Aorta (tissue), 5 donors: ENCODE measurements around the gene KDELR3. TPM values are rescaled to one million over a fixed set of nuclear protein-coding genes. Genes with fewer than 3 reads are reported as not detected.

Experiments
- ATAC-seq: fragments of 200-7000 bp; cut with Tn5 transposase; one replicate; pipeline ENCODE4 v1.9.1; 2022; ENCODE audit warnings: moderate library complexity; ENCODE audit not compliant: low FRiP score
- DNase-seq, 2 donors: peaks; one replicate each; pipeline ENCODE4 v3.0.0-alpha.2; 2020
- H3K27ac ChIP-seq, 2 donors: one replicate each; pipeline ENCODE4 v1.5.1; 2013; ENCODE audit warnings: low read length in 2 of 2, mild to moderate bottlenecking in 2 of 2, moderate library complexity in 2 of 2, control low read depth in 1 of 2, inconsistent platforms in 1 of 2, low read depth in 1 of 2
- H3K27me3 ChIP-seq, 2 donors: one replicate each; pipeline ENCODE4 v1.6.1; 2013; ENCODE audit warnings: control low read depth in 1 of 2, low read length in 1 of 2, mild to moderate bottlenecking in 1 of 2, moderate library complexity in 1 of 2; ENCODE audit not compliant: insufficient read depth in 2 of 2, control insufficient read depth in 1 of 2
- H3K36me3 ChIP-seq, 2 donors: one replicate each; pipeline ENCODE4 v1.6.1; 2013; ENCODE audit warnings: control low read depth in 1 of 2, low read length in 1 of 2, mild to moderate bottlenecking in 1 of 2; ENCODE audit not compliant: insufficient read depth in 2 of 2, control insufficient read depth in 1 of 2
- H3K4me1 ChIP-seq, 2 donors: one replicate each; pipeline ENCODE4 v1.6.1; 2013; ENCODE audit warnings: low read length in 2 of 2, control low read depth in 1 of 2, mild to moderate bottlenecking in 1 of 2, moderate library complexity in 1 of 2; ENCODE audit not compliant: insufficient read depth in 2 of 2, control insufficient read depth in 1 of 2
- H3K4me3 ChIP-seq, 2 donors: one replicate each; pipeline ENCODE4 v1.5.1; 2013; ENCODE audit warnings: low read length in 2 of 2, control low read depth in 1 of 2, mild to moderate bottlenecking in 1 of 2
- H3K9me3 ChIP-seq: one replicate; pipeline ENCODE4 v1.6.1; 2013; ENCODE audit warnings: mild to moderate bottlenecking, low read length; ENCODE audit not compliant: control insufficient read depth
- WGBS, 2 donors: extraction: QIAGEN DNeasy Blood & Tissue Kit; methylation state at CpG; one replicate each; pipeline ENCODE4 v1.1.7; 2013; 5-methylcytosine and 5-hydroxymethylcytosine counted together
- intact Hi-C, 2 donors: fragments of 100-400 bp; cut with DNase I; formaldehyde crosslinking; loops; one replicate each; pipeline versions ENCODE4 v1.14.2 to v1.15.0; 2022
- polyA plus RNA-seq, 2 donors: library from polyadenylated mRNA; stranded (reverse); fragments of 200-250 nt; gene quantifications; one replicate each; pipeline ENCODE4 v1.2.3, GENCODE V29; 2013
- total RNA-seq, 2 donors: library from RNA; stranded (reverse); fragmentation: NEBNext Ultra II Directional; extraction: Animal tissue kit (Norgen Biotek cat#: 25700); gene quantifications; one replicate each; pipeline ENCODE4 v1.2.1, GENCODE V29; 2021
- donor health status: healthy with polysubstance abuse.
- donor health status: Bipolar disorder and iron deficiency.
- donor health status: DM: no; HTN: no; CAD: no.
- donor health status: DM: no; HTN: no; CAD: no.
- donor health status: DM: yes; HTN: yes; CAD: no.

Gene KDELR3
- total and polyA plus RNA-seq, 4 donors: 12.9 to 25.8 (median 20.8) TPM

GRCh38 chr22:38491707-38492348, 23.9 kb downstream of the KDELR3 start:
- no peak for DNase-seq
- H3K27me3 ChIP-seq: no peaks in the 10 kb centered on the region
- 52 to 53% methylated on average over 5 of the region's 5 CpGs for WGBS, 2 donors
- H3K36me3 ChIP-seq: peaks cover 9 to 11% of the 10 kb centered on the region in 2 donors
- H3K4me3 ChIP-seq: no peak overlapping the region
- H3K9me3 ChIP-seq: no peaks in the 10 kb centered on the region
- no peak overlapping the region for H3K27ac ChIP-seq
- intact Hi-C loops: no loop called here
- H3K4me1 ChIP-seq: no peaks in the 10 kb centered on the region
- no peak for ATAC-seq

DNA sequence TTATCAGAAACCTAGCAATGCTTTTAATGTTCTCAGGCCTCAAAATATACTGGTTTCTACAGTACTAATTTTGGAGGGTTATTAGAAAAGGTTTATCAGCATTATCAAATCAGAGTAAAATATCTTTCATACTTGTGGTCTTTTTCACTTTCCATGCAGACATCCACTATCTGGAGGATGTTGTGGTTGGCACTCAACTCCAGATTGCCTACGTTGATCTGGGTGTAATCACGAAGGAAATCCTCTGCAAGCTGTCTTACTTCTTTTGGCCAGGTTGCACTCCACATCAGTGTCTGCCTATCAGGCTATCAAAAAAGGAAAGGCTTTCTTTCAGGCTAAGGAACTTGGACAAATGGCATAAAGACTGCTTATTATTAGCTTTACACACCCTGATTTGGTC, 26.6 kb downstream of the KDELR3 start:
- H3K36me3 ChIP-seq: peaks cover 11 to 14% of the 10 kb centered on the region in 2 donors
- H3K4me3 ChIP-seq: no peak overlapping the region
- H3K27ac ChIP-seq: no peak overlapping the region
- H3K9me3 ChIP-seq: no peaks in the 10 kb centered on the region
- intact Hi-C loops: no loop called here
- H3K27me3 ChIP-seq: no peaks in the 10 kb centered on the region
- no peaks in the 10 kb centered on the region for H3K4me1 ChIP-seq
- ATAC-seq (no peak), DNase-seq (no peak)
- 0 to 3% methylated on average over 2 of the region's 2 CpGs for WGBS, 2 donors

DNA sequence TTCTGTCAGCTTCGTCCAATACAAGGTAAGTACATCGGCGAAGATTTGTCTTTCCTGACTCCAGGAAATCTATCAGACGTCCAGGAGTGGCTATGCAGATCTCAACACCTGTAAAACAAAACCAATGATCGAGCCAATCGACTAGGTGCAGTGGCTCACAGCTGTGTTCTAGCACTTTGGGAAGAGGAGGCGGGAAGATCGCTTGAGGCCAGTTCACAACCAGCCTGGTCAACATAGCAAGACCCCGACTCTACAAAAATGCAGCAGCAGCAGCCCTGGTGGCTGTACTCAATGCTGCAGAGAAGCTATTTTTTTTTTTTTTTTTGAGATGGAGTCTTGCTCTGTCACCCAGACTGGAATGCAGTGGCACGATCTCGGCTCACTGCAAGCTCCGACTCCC, 27.0 kb downstream of the KDELR3 start:
- no peaks in the 10 kb centered on the region for H3K4me1 ChIP-seq
- no peaks in the 10 kb centered on the region for H3K9me3 ChIP-seq
- H3K36me3 ChIP-seq: peaks cover 9 to 14% of the 10 kb centered on the region in 2 donors
- intact Hi-C loops: no loop called here
- ATAC-seq (no peak), DNase-seq (no peak)
- H3K27ac ChIP-seq: no peak overlapping the region
- WGBS, 2 donors: 75 to 78% methylated on average over 12 of the region's 12 CpGs
- no peaks in the 10 kb centered on the region for H3K27me3 ChIP-seq
- no peak overlapping the region for H3K4me3 ChIP-seq

DNA sequence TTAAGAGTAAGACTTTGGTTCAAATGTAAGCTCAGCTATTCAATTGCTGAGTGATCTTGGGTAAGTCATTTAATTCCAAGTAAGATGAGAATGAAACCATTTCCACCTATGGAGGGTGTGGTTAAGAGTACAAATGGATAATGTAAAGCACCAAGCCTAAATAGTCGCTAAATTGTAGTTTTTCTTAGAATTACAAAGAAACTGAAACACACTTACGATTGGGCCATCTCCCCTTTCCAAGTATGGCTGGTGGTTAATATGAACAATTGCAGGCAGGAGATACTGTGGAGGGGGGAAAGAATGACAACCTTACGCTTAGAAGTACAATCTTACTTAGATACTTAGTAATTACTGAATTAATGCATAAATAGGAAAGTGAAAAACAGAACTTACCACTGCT, 30.0 kb downstream of the KDELR3 start:
- ATAC-seq (no peak), DNase-seq (no peak)
- Histone ChIP-seq H3K27me3 (no peaks in the 10 kb centered on the region), H3K9me3 (no peaks in the 10 kb centered on the region), H3K36me3 (peaks cover 10 to 19% of the 10 kb centered on the region in 2 donors), H3K27ac (no peak overlapping the region), H3K4me3 (no peak overlapping the region), H3K4me1 (no peaks in the 10 kb centered on the region)
- intact Hi-C loops: no loop called here
- 83 to 85% methylated on average over 3 of the region's 3 CpGs for WGBS, 2 donors

DNA sequence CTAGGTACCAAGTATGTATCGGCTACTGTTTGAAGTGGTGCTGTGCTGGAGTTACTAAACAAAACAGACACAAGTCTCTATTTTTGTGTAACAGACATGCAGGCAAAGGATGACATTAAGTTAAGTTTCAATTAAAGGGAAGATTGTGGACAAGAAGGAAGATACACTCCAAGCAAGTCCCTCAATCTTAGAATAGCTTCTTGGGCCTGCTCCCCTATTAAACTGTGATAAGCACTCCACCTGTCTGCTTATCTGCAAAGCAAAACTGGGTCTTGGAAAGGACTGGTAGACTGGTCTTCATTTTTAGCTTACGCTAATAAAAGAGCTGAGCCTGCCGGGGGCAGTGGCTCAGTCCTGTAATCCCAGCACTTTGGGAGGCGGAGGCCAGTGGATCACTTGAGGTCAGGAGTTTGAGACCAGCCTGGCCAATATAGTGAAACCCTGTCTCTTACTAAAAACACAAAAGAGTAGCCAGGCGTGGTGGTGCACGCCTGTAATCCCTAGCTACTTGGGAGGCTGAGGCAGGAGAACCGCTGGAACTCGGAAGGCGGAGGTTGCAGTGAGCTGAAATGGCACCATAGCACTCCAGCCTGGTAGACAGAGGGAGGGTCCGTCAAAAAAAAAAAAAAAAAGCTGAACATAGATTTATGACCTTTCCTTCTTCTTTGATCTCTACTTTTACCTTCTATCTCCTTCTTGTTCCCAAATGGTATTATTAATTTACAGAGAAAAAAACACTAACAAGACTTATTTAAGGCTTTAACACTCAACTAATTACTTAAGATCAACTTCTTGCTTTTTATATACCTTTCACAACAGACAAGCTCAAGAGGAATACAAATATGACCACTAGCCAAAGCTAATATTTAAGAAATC, 34.1 kb downstream of the KDELR3 start:
- Histone ChIP-seq H3K27ac (no peak overlapping the region), H3K9me3 (no peaks in the 10 kb centered on the region), H3K27me3 (no peaks in the 10 kb centered on the region), H3K36me3 (peaks cover 9 to 11% of the 10 kb centered on the region in 2 donors), H3K4me3 (no peak overlapping the region), H3K4me1 (no peaks in the 10 kb centered on the region)
- ATAC-seq (no peak), DNase-seq (no peak)
- intact Hi-C loops: loop anchor here (5.0 to 10.0 kb wide), 2 partner anchors 35 to 183 kb away; partner anchors contain the start of genes KDELR3 (in 1 of the 2) and TOMM22 (in 1 of the 2)
- 74 to 81% methylated on average over 10 of the region's 10 CpGs for WGBS, 2 donors

- DNase-seq: no peak
- intact Hi-C loops: loop anchor here (5.0 to 10.0 kb wide), 2 partner anchors 36 to 182 kb away; partner anchors contain the start of genes KDELR3 (in 1 of the 2) and TOMM22 (in 1 of the 2)
- 22 to 24% methylated on average over 4 of the region's 4 CpGs for WGBS, 2 donors
- peaks cover 9 to 11% of the 10 kb centered on the region in 2 donors for H3K36me3 ChIP-seq
- H3K27me3 ChIP-seq: no peaks in the 10 kb centered on the region
- H3K4me1 ChIP-seq: no peaks in the 10 kb centered on the region
- peak overlapping the region; percentile 16 to 28 for H3K4me3 ChIP-seq
- H3K9me3 ChIP-seq: no peaks in the 10 kb centered on the region
- no peak overlapping the region for H3K27ac ChIP-seq
- ATAC-seq: no peak
Observed at GRCh38 chr22:38503021-38503420, 35.1 kb downstream of the KDELR3 start.

DNA sequence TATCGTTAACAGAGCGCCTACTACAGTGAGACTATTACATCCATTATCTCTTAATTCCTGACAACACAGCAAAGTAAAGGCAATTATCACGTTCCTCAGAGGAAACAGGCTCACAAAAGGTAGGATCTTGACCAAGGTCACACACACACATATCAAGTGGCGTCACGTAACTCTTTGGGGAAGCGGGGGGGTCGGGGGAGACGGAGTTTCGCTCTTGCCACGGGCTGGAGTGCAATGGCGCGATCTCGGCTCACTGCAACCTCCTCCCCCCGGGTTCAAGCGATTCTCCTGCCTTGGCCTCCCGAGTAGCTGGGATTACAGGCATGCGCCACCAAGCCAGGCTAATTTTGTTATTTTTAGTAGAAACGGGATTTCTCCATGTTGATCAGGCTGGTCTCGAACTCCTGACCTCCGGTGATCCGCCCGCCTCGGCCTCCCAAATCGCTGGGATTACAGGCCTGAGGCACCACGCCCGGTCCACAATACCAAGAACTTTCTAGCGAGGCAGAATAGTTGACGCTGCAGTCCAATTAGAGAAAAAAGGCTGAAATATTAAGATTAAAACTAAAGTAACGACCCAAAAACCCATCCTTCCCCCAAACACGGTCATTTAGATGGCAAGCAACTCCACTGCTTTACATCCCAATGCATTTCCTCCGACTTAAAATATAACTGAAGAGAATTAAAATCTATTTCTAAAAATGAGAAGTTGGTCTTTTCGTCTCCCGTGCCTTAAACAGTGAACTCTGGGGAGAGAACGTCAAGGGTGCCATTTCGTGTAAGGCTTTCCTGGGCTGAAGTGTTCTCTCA, 37.0 kb downstream of the KDELR3 start:
- H3K27ac ChIP-seq: peak overlapping the region; percentile 91 to 98
- no peaks in the 10 kb centered on the region for H3K27me3 ChIP-seq
- peaks cover 2 to 5% of the 10 kb centered on the region in 2 donors for H3K36me3 ChIP-seq
- intact Hi-C loops: loop anchor here (5.0 to 10.0 kb wide), 3 partner anchors 38 to 180 kb away; partner anchors contain the start of genes KDELR3 (in 1 of the 2) and TOMM22 (in 1 of the 2)
- peak overlapping the region; percentile 59 to 76 for H3K4me3 ChIP-seq
- ATAC-seq (no peak), DNase-seq (peak; percentile 65 to 80)
- H3K4me1 ChIP-seq: no peaks in the 10 kb centered on the region
- H3K9me3 ChIP-seq: no peaks in the 10 kb centered on the region
- WGBS, 2 donors: 0 to 1% methylated on average over 35 of the region's 35 CpGs

DNA sequence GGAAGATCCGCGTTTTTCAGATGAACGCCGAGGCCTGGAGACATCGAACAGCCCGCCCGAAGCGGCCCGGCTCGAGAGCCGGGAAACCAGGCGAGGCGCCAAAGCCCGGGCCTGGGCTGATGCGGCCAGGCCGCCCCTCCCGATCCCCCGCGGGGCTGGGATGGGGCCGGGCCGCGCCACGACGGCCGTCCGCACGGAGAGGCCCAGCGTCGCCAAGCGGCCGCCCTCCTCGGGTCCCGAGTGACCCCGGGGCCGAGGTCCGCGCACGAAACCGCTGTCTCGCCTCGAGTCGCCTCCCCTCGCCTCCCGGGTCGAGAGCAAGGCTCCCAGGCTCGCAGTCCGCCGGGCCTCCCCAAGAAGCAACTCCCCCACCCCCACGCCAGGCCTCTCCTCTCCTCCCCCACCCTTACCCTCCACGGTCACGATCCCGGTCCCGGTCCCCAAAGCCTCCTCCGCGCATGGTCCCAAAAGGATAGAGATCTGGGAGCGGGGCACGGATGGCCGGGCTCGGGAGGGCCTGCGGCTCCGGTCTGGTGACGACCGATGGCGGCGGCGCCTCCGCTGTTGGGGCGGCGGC, 37.7 kb downstream of the KDELR3 start:
- H3K27me3 ChIP-seq: no peaks in the 10 kb centered on the region
- peak overlapping the region; percentile 91 to 98 for H3K27ac ChIP-seq
- no peaks in the 10 kb centered on the region for H3K9me3 ChIP-seq
- H3K4me3 ChIP-seq: peak overlapping the region; percentile 59 to 76
- intact Hi-C loops: loop anchor here (1.0 to 10.0 kb wide), 3 partner anchors 62 to 179 kb away; partner anchors contain the start of genes DMC1 (in 1 of the 2) and TOMM22 (in 1 of the 2)
- H3K4me1 ChIP-seq: no peaks in the 10 kb centered on the region
- DNase-seq (peak; percentile 85 to 92), ATAC-seq (peak; percentile 89)
- H3K36me3 ChIP-seq: peaks cover 0 to 3% of the 10 kb centered on the region in 2 donors
- WGBS, 2 donors: 0% methylated on average over 65 to 69 of the region's 69 CpGs
